ENCODE data around the gene API5. TPM values are rescaled to one million over a fixed set of nuclear protein-coding genes. Genes with fewer than 3 reads are reported as not detected.

API5 gene
- polyA plus RNA-seq, 2 donors = 20.7 to 32.2 TPM

DNA sequence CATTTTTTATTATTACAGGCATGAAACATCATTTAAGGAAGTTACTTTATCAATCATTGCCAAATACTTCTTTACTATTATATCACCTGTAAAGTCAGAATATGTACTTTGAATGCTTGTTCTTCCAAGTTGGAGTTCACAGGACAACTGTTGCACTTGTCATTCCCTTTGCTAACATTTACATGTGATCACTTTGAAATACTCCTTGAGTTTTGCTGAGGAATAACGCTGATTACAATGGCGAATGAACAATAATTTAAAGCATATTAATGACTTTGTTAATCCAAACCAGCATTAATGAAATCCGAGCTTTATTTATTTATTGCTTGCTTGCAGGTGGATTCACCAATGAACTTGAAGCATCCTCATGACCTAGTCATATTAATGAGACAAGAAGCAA, 67.1 kb downstream of the API5 start:
- Histone ChIP-seq H3K4me3 (ENCODE audit: low read depth in 1 of 2, low read length in 2 of 2) (no peak overlapping the region), H3K4me1 (ENCODE audit: control insufficient read depth in 2 of 2, insufficient read depth in 2 of 2, low read length in 1 of 2) (no peaks in the 10 kb centered on the region), H3K27ac (ENCODE audit: low read depth in 2 of 2, low read length in 1 of 2) (no peak overlapping the region), H3K27me3 (ENCODE audit: control insufficient read depth in 1 of 2, insufficient read depth in 2 of 2, low read length in 2 of 2) (no peaks in the 10 kb centered on the region), H3K36me3 (ENCODE audit: control insufficient read depth in 2 of 2, insufficient read depth in 2 of 2, low read length in 1 of 2) (no peaks in the 10 kb centered on the region), H3K9me3 (ENCODE audit: control insufficient read depth in 2 of 2, insufficient read depth in 1 of 2, low read depth in 1 of 2, low read length in 1 of 2) (no peaks in the 10 kb centered on the region)
- 87 to 91% methylated on average over 3 of the region's 3 CpGs for WGBS, 2 donors

DNA sequence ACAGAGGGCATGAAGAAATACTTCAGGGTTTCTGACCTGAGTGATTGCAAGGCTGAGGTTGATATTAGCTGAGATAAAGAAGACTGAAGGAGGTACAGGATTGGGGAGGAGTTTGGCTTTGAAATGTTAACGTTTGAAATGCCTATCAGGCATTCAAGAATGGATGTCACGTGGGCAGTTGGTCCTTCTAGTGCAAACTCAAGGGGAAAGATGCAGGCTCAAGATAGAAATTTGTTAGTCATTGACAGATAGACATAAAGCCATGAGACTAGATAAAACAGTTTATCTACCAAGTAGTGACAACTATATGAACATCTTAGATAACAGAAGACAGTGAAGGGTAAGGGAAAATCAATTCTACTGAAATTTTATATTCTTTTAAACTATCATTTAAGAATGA, 70.0 kb downstream of the API5 start:
- Histone ChIP-seq H3K9me3 (ENCODE audit: control insufficient read depth in 2 of 2, insufficient read depth in 1 of 2, low read depth in 1 of 2, low read length in 1 of 2) (no peaks in the 10 kb centered on the region), H3K27ac (ENCODE audit: low read depth in 2 of 2, low read length in 1 of 2) (no peak overlapping the region), H3K4me1 (ENCODE audit: control insufficient read depth in 2 of 2, insufficient read depth in 2 of 2, low read length in 1 of 2) (no peaks in the 10 kb centered on the region), H3K36me3 (ENCODE audit: control insufficient read depth in 2 of 2, insufficient read depth in 2 of 2, low read length in 1 of 2) (no peaks in the 10 kb centered on the region), H3K4me3 (ENCODE audit: low read depth in 1 of 2, low read length in 2 of 2) (no peak overlapping the region), H3K27me3 (ENCODE audit: control insufficient read depth in 1 of 2, insufficient read depth in 2 of 2, low read length in 2 of 2) (no peaks in the 10 kb centered on the region)
- 70 to 73% methylated on average over 2 of the region's 2 CpGs for whole genome bisulfite sequencing, 2 donors

DNA sequence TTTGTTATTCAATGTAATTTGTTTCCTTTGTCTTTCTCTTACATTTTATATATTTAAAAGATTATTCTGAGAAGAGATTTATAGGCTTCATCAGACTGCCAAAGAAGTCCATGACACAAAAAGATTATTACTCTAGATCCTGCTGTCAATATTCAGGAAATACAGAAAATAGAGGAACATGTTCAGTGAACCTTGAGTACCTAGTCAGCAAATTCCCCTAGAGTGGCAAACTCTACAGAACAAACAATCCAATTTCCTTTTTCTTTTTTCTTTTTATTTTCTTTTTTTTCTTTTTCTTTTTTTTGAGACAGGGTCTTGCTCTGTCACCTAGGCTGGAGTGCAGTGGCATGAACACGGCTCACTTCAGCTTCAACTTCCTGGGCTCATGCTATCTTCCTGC, 70.8 kb downstream of the API5 start:
- H3K9me3 ChIP-seq (ENCODE audit: control insufficient read depth in 2 of 2, insufficient read depth in 1 of 2, low read depth in 1 of 2, low read length in 1 of 2) = no peaks in the 10 kb centered on the region
- no peaks in the 10 kb centered on the region for H3K27me3 ChIP-seq (ENCODE audit: control insufficient read depth in 1 of 2, insufficient read depth in 2 of 2, low read length in 2 of 2)
- H3K27ac ChIP-seq (ENCODE audit: low read depth in 2 of 2, low read length in 1 of 2) = no peak overlapping the region
- 86 to 95% methylated on average over 1 of the region's 1 CpG for WGBS, 2 donors
- no peak overlapping the region for H3K4me3 ChIP-seq (ENCODE audit: low read depth in 1 of 2, low read length in 2 of 2)
- no peaks in the 10 kb centered on the region for H3K4me1 ChIP-seq (ENCODE audit: control insufficient read depth in 2 of 2, insufficient read depth in 2 of 2, low read length in 1 of 2)
- peaks cover 0 to 2% of the 10 kb centered on the region in 2 donors for H3K36me3 ChIP-seq (ENCODE audit: control insufficient read depth in 2 of 2, insufficient read depth in 2 of 2, low read length in 1 of 2)

DNA sequence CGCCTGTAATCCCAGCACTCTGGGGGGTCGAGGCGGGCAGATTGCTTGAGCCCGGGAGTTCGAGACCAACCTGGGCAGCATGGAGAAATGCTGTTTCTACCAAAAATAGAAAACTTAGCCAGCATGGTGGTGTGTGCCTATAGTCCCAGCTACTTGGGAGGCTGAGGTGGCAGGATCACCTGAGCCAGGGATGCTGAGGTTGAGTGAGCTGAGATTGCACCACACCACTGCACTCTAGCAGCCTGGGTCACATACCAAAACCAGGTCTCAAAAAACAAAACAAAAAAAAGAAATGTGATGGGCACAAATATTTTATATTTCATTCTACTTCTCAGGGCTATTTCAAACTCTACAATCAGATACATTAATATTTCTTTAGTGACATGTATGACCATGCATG, 72.6 kb downstream of the API5 start:
- Histone ChIP-seq H3K36me3 (ENCODE audit: control insufficient read depth in 2 of 2, insufficient read depth in 2 of 2, low read length in 1 of 2) (peaks cover 0 to 2% of the 10 kb centered on the region in 2 donors), H3K4me1 (ENCODE audit: control insufficient read depth in 2 of 2, insufficient read depth in 2 of 2, low read length in 1 of 2) (no peaks in the 10 kb centered on the region), H3K9me3 (ENCODE audit: control insufficient read depth in 2 of 2, insufficient read depth in 1 of 2, low read depth in 1 of 2, low read length in 1 of 2) (no peaks in the 10 kb centered on the region), H3K27me3 (ENCODE audit: control insufficient read depth in 1 of 2, insufficient read depth in 2 of 2, low read length in 2 of 2) (no peaks in the 10 kb centered on the region), H3K4me3 (ENCODE audit: low read depth in 1 of 2, low read length in 2 of 2) (no peak overlapping the region), H3K27ac (ENCODE audit: low read depth in 2 of 2, low read length in 1 of 2) (no peak overlapping the region)
- 93 to 98% methylated on average over 5 of the region's 5 CpGs for WGBS, 2 donors

DNA sequence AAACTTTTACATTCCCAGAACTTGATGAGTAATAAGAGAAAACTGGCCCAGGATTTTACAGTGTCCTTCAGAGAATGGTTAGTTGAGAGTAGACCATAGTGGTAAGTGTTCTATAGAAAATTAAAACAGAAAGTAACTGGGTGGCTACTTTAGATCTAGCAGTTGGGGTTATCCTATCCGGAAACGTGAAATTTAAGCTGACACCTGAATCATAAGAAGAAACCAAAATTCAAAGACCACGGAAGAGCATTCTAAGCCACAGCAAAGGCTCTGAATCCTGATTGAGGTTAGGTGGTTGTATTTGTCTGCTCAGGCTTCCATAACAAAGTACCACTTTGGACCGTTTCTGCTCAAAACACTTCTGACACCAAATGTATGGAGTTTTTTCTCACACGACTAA, 80.9 kb downstream of the API5 start:
- Histone ChIP-seq H3K4me1 (ENCODE audit: control insufficient read depth in 2 of 2, insufficient read depth in 2 of 2, low read length in 1 of 2) (no peaks in the 10 kb centered on the region), H3K27ac (ENCODE audit: low read depth in 2 of 2, low read length in 1 of 2) (no peak overlapping the region), H3K9me3 (ENCODE audit: control insufficient read depth in 2 of 2, insufficient read depth in 1 of 2, low read depth in 1 of 2, low read length in 1 of 2) (no peaks in the 10 kb centered on the region), H3K27me3 (ENCODE audit: control insufficient read depth in 1 of 2, insufficient read depth in 2 of 2, low read length in 2 of 2) (no peaks in the 10 kb centered on the region), H3K4me3 (ENCODE audit: low read depth in 1 of 2, low read length in 2 of 2) (no peak overlapping the region), H3K36me3 (ENCODE audit: control insufficient read depth in 2 of 2, insufficient read depth in 2 of 2, low read length in 1 of 2) (peaks cover 0 to 7% of the 10 kb centered on the region in 2 donors)
- 91 to 94% methylated on average over 5 of the region's 5 CpGs for whole genome bisulfite sequencing, 2 donors

DNA sequence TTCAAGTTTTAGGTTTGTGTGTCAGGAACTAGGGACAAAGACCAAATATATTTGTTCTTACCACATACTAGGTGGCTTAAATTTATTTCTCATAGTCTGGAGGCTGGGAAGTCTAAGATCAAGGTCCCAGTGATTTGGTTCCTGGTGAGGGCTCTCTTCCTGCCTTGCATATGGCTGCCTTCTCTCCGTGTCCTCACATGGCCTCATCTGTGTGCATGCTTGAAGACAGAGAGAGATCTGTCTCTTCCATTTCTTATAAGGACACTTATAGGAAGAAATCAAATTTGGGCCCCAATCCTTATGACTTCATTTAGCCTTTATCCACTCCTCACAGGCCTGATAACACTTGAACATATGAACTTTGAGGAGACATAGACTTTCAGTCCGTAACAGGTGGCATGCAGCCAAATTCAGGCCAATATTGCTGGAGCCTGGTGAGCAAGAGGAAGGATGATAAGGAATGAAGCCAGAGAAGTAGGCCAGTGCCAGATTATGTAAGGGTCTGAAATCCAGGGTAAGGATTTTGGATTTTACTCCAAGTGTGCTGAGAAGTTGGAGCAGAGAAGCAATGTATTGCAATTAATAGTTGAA, 82.1 kb downstream of the API5 start:
- Histone ChIP-seq H3K27ac (ENCODE audit: low read depth in 2 of 2, low read length in 1 of 2) (no peak overlapping the region), H3K4me1 (ENCODE audit: control insufficient read depth in 2 of 2, insufficient read depth in 2 of 2, low read length in 1 of 2) (no peaks in the 10 kb centered on the region), H3K36me3 (ENCODE audit: control insufficient read depth in 2 of 2, insufficient read depth in 2 of 2, low read length in 1 of 2) (peaks cover 0 to 7% of the 10 kb centered on the region in 2 donors), H3K27me3 (ENCODE audit: control insufficient read depth in 1 of 2, insufficient read depth in 2 of 2, low read length in 2 of 2) (no peaks in the 10 kb centered on the region), H3K4me3 (ENCODE audit: low read depth in 1 of 2, low read length in 2 of 2) (no peak overlapping the region), H3K9me3 (ENCODE audit: control insufficient read depth in 2 of 2, insufficient read depth in 1 of 2, low read depth in 1 of 2, low read length in 1 of 2) (no peaks in the 10 kb centered on the region)
- 70 to 91% methylated on average over 2 of the region's 2 CpGs for WGBS, 2 donors

Other genes with a start within 250 kb of the API5 start
- gene TTC17, start 46.9 kb downstream of the API5 start, polyA plus RNA-seq = 10 to 100 TPM; 20.1 to 32.7 TPM

Data from esophagus (tissue), 2 donors.